GM12865 (cell line): ENCODE measurements around the gene CASKIN2.

Experiments used
- DNase-seq: peaks from one replicate; pipeline ENCODE4 v3.0.0; 2010; ENCODE audit warnings: low read depth
- H3K4me3 ChIP-seq: 2 replicates; pipeline ENCODE4 v1.5.1; 2011; ENCODE audit warnings: mild to moderate bottlenecking, low read depth, low read length, control low read depth
- CTCF ChIP-seq: IDR thresholded peaks from 2 replicates; pipeline ENCODE4 v1.5.1; 2011; ENCODE audit warnings: low read length, control low read depth, low read depth, inconsistent platforms; ENCODE audit not compliant: insufficient read depth; ENCODE audit errors: missing control alignments

Gene CASKIN2

GRCh38 chr17:75475144-75475835, 40.0 kb downstream of the CASKIN2 start:
- H3K4me3 ChIP-seq: no peak overlapping the region
- no peak for TF ChIP-seq CTCF
- DNase-seq: no peak

GRCh38 chr17:75474736-75475135, 40.6 kb downstream of the CASKIN2 start:
- H3K4me3 ChIP-seq: no peak overlapping the region
- no peak for TF ChIP-seq CTCF
- DNase-seq: no peak

- no peak for TF ChIP-seq CTCF
- no peak overlapping the region for H3K4me3 ChIP-seq
- DNase-seq: no peak
Measured at GRCh38 chr17:75473246-75473645, 42.1 kb downstream of the CASKIN2 start.

GRCh38 chr17:75472119-75472518, 43.2 kb downstream of the CASKIN2 start:
- no peak for TF ChIP-seq CTCF
- H3K4me3 ChIP-seq: no peak overlapping the region
- DNase-seq: no peak

GRCh38 chr17:75471207-75471606, 44.1 kb downstream of the CASKIN2 start:
- no peak overlapping the region for H3K4me3 ChIP-seq
- no peak for TF ChIP-seq CTCF
- DNase-seq: no peak

- no peak for TF ChIP-seq CTCF
- no peak overlapping the region for H3K4me3 ChIP-seq
- no peak for DNase-seq
Measured at GRCh38 chr17:75468779-75469373, 46.5 kb downstream of the CASKIN2 start.

GRCh38 chr17:75468291-75468754, 47.0 kb downstream of the CASKIN2 start:
- no peak for DNase-seq
- TF ChIP-seq CTCF: no peak
- H3K4me3 ChIP-seq: no peak overlapping the region
